Esophagus squamous epithelium (tissue), 5 donors: Measurements from ENCODE around the gene PHACTR1. TPM values are rescaled to one million over a fixed set of nuclear protein-coding genes. Genes with fewer than 3 reads are reported as not detected.

Experiments used
- DNase-seq: peaks from one replicate; lab custom pipeline; 2025; lab: John Stamatoyannopoulos, UW
- H3K27ac ChIP-seq, 4 donors: fragments of 200-600 bp; sonication (generic); one replicate each; pipeline ENCODE4 v1.5.1; 2016 to 2019; ENCODE audit warnings: mild to moderate bottlenecking in 1 of 4
- H3K27me3 ChIP-seq, 4 donors: fragments of 200-600 bp; sonication (generic); 1 replicate in 3 of 4; 2 replicates in 1 of 4; pipeline versions ENCODE4 v1.5.1 to v1.6.0; 2017 to 2021; ENCODE audit warnings: antibody characterized with exemption in 1 of 4
- H3K36me3 ChIP-seq, 3 donors: fragments of 200-600 bp; sonication (generic); one replicate each; pipeline ENCODE4 v1.5.1; 2016 to 2019
- H3K4me1 ChIP-seq, 3 donors: fragments of 200-600 bp; sonication (generic); one replicate each; pipeline ENCODE4 v1.5.1; 2017 to 2019
- H3K4me3 ChIP-seq, 4 donors: fragments of 200-600 bp; sonication (generic); 1 replicate in 3 of 4; 2 replicates in 1 of 4; pipeline ENCODE4 v1.5.1; 2016 to 2019; ENCODE audit warnings: mild to moderate bottlenecking in 2 of 4, moderate library complexity in 1 of 4
- H3K9me3 ChIP-seq, 3 donors: fragments of 200-600 bp; sonication (generic); one replicate each; pipeline ENCODE4 v1.5.1; 2016 to 2019
- POLR2A ChIP-seq, 4 donors: fragments of 450-650 bp; IDR thresholded peaks; one replicate each; pipeline ENCODE4 v1.6.1; 2017; ENCODE audit warnings: antibody characterized with exemption in 4 of 4, mild to moderate bottlenecking in 4 of 4, moderate library complexity in 3 of 4
- WGBS, 2 donors: methylation state at CpG; one replicate each; pipeline ENCODE4 v1.1.5; 2018; 5-methylcytosine and 5-hydroxymethylcytosine counted together
- intact Hi-C: fragments of 100-400 bp; cut with DNase I; formaldehyde crosslinking; loops from one replicate; pipeline ENCODE4 v1.15.0; 2022
- total RNA-seq, 4 donors: library from RNA; depleted of rRNA; stranded (reverse); fragments of >200 nt; gene quantifications; one replicate each; pipeline ENCODE4 v1.1.0, GENCODE V29; 2016
- TF ChIP-seq, protein P1 (sequence below), 6 experiments: fragments of 450-650 bp in 4 of 6; fragments of 200-600 bp in 2 of 6; sonication (generic) in 2 of 6; IDR thresholded peaks; one replicate each; pipeline ENCODE4 v1.5.1; 2016 to 2019; ENCODE audit warnings: antibody characterized with exemption in 6 of 6, mild to moderate bottlenecking in 4 of 6, moderate library complexity in 4 of 6
- donor health status: DM: yes; HTN: yes; CAD: no.

PHACTR1 gene
- total RNA-seq, 4 donors from 2014 or later, result 1.5 to 7.2 (median 4.5) TPM

DNA sequence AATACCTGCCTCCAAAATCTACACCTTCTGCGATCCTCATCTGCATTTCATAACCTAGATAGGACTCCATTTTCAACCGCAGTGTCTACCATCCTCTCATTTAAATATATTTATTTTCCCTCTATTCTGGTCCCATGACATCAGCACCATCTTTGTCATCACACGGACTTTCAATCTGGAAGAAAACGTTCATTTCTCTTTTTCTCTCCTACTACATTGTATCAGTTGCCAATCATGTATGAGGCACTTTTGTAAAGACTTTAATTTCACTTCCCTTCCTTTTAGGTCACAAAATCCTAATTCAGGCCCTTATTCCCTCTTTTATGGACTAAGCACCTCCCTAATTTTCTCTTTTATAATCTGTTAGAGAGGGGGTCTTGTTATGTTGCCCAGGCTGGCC lies 89.6 kb downstream of the PHACTR1 start:
- DNase-seq, result no peak
- Histone ChIP-seq H3K9me3 (no peaks in the 10 kb centered on the region), H3K27ac (no peak overlapping the region), H3K27me3 (peaks cover 0 to 21% (median 0%) of the 10 kb centered on the region in 4 donors), H3K4me1 (no peaks in the 10 kb centered on the region), H3K36me3 (no peaks in the 10 kb centered on the region), H3K4me3 (no peak overlapping the region)
- intact Hi-C loops, result no loop called here
- WGBS, 2 donors, result 67 to 69% methylated on average over 4 of the region's 4 CpGs
- no peak for TF ChIP-seq POLR2A (IDR thresholded peaks at IDR 0.05)
- TF ChIP-seq, protein P1, sequence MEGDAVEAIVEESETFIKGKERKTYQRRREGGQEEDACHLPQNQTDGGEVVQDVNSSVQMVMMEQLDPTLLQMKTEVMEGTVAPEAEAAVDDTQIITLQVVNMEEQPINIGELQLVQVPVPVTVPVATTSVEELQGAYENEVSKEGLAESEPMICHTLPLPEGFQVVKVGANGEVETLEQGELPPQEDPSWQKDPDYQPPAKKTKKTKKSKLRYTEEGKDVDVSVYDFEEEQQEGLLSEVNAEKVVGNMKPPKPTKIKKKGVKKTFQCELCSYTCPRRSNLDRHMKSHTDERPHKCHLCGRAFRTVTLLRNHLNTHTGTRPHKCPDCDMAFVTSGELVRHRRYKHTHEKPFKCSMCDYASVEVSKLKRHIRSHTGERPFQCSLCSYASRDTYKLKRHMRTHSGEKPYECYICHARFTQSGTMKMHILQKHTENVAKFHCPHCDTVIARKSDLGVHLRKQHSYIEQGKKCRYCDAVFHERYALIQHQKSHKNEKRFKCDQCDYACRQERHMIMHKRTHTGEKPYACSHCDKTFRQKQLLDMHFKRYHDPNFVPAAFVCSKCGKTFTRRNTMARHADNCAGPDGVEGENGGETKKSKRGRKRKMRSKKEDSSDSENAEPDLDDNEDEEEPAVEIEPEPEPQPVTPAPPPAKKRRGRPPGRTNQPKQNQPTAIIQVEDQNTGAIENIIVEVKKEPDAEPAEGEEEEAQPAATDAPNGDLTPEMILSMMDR (IDR thresholded peaks at IDR 0.05), result no peak

DNA sequence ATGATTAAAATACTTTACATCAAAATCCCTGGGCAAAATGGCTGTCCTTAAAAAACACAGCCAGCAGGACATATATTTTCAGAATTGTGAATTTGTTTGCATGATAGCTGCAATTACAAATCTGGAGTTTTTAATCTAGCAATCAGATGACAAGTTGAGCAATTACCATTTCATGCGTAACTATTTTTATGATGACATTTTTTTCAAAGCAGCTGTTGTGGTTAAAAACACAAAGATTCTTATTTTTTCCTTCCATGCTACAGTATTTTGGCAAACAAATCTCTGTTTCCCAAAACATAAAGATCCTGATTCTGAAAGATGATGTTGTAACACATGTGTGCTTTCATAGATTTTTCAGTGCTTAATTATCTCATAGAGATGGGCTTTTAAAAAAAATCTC lies 90.2 kb downstream of the PHACTR1 start:
- Histone ChIP-seq H3K4me3 (no peak overlapping the region), H3K4me1 (no peaks in the 10 kb centered on the region), H3K9me3 (no peaks in the 10 kb centered on the region), H3K27me3 (peaks cover 0 to 21% (median 0%) of the 10 kb centered on the region in 4 donors), H3K27ac (no peak overlapping the region), H3K36me3 (no peaks in the 10 kb centered on the region)
- TF ChIP-seq, protein P1 (IDR thresholded peaks at IDR 0.05), result no peak
- no peak for TF ChIP-seq POLR2A (IDR thresholded peaks at IDR 0.05)
- WGBS, 2 donors, result 52 to 65% methylated on average over 1 of the region's 1 CpG
- intact Hi-C loops, result no loop called here
- no peak for DNase-seq

DNA sequence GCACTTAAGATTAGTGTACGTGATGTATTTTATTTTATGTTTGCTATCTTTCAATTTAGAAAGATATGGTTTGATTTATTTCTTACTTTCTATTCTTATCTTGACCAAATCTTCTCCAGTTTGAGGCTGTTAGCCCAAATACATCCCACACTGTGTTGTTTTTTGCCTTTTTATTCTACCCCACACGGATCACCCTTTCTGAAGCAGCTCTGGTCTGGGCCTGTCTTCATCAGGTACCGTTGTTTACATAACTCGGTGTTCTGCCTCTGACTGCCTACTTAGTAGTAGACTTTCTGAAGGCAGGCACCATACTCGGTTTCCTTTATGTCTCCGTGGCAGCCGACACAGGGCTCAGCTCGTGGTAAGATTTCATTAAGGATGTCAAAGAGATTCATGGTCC lies 95.0 kb downstream of the PHACTR1 start:
- no peak overlapping the region for H3K27ac ChIP-seq
- DNase-seq, result no peak
- peaks cover 0 to 19% (median 0%) of the 10 kb centered on the region in 4 donors for H3K27me3 ChIP-seq
- no peaks in the 10 kb centered on the region for H3K36me3 ChIP-seq
- H3K9me3 ChIP-seq, result no peaks in the 10 kb centered on the region
- H3K4me1 ChIP-seq, result no peaks in the 10 kb centered on the region
- intact Hi-C loops, result no loop called here
- H3K4me3 ChIP-seq, result no peak overlapping the region
- no peak for TF ChIP-seq POLR2A (IDR thresholded peaks at IDR 0.05)
- TF ChIP-seq, protein P1 (IDR thresholded peaks at IDR 0.05), result no peak
- 64 to 72% methylated on average over 8 of the region's 8 CpGs for WGBS, 2 donors

GRCh38 chr6:12813321-12813720 lies 96.8 kb downstream of the PHACTR1 start:
- H3K27me3 ChIP-seq, result peaks cover 0 to 12% (median 0%) of the 10 kb centered on the region in 4 donors
- no peaks in the 10 kb centered on the region for H3K9me3 ChIP-seq
- no peak for DNase-seq
- WGBS, 2 donors, result 86 to 88% methylated on average over 1 to 2 of the region's 2 CpGs
- H3K4me1 ChIP-seq, result no peaks in the 10 kb centered on the region
- TF ChIP-seq POLR2A (IDR thresholded peaks at IDR 0.05), result no peak
- TF ChIP-seq, protein P1 (IDR thresholded peaks at IDR 0.05), result no peak
- no peaks in the 10 kb centered on the region for H3K36me3 ChIP-seq
- H3K27ac ChIP-seq, result no peak overlapping the region
- H3K4me3 ChIP-seq, result no peak overlapping the region
- intact Hi-C loops, result no loop called here

GRCh38 chr6:12814015-12814414 lies 97.4 kb downstream of the PHACTR1 start:
- no peaks in the 10 kb centered on the region for H3K9me3 ChIP-seq
- H3K27ac ChIP-seq, result no peak overlapping the region
- intact Hi-C loops, result no loop called here
- H3K27me3 ChIP-seq, result peaks cover 0 to 12% (median 0%) of the 10 kb centered on the region in 4 donors
- H3K4me3 ChIP-seq, result no peak overlapping the region
- H3K4me1 ChIP-seq, result no peaks in the 10 kb centered on the region
- no peak for DNase-seq
- no peak for TF ChIP-seq POLR2A (IDR thresholded peaks at IDR 0.05)
- TF ChIP-seq, protein P1 (IDR thresholded peaks at IDR 0.05), result no peak
- H3K36me3 ChIP-seq, result no peaks in the 10 kb centered on the region
- 78 to 100% methylated on average over 2 of the region's 2 CpGs for WGBS, 2 donors
